AG10803 (cell line): ENCODE results near the gene MFSD2B.

Experiments used
- DNase-seq: peaks from one replicate; pipeline ENCODE4 v3.0.0; 2010; ENCODE audit warnings: low read depth
- H3K4me3 ChIP-seq: 2 replicates; pipeline ENCODE4 v1.5.1; 2011; ENCODE audit warnings: mild to moderate bottlenecking, low read length, control low read depth
- TF ChIP-seq, protein P1 (sequence below): conservative IDR thresholded peaks from 2 replicates; pipeline ENCODE4 v1.5.1; 2011; ENCODE audit warnings: mild to moderate bottlenecking, low read length, control low read depth, inconsistent platforms

Gene MFSD2B

GRCh38 chr2:24052951-24053350 lies 43.1 kb downstream of the MFSD2B start:
- H3K4me3 ChIP-seq, result no peak overlapping the region
- TF ChIP-seq, protein P1, sequence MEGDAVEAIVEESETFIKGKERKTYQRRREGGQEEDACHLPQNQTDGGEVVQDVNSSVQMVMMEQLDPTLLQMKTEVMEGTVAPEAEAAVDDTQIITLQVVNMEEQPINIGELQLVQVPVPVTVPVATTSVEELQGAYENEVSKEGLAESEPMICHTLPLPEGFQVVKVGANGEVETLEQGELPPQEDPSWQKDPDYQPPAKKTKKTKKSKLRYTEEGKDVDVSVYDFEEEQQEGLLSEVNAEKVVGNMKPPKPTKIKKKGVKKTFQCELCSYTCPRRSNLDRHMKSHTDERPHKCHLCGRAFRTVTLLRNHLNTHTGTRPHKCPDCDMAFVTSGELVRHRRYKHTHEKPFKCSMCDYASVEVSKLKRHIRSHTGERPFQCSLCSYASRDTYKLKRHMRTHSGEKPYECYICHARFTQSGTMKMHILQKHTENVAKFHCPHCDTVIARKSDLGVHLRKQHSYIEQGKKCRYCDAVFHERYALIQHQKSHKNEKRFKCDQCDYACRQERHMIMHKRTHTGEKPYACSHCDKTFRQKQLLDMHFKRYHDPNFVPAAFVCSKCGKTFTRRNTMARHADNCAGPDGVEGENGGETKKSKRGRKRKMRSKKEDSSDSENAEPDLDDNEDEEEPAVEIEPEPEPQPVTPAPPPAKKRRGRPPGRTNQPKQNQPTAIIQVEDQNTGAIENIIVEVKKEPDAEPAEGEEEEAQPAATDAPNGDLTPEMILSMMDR, result no peak
- no peak for DNase-seq

DNA sequence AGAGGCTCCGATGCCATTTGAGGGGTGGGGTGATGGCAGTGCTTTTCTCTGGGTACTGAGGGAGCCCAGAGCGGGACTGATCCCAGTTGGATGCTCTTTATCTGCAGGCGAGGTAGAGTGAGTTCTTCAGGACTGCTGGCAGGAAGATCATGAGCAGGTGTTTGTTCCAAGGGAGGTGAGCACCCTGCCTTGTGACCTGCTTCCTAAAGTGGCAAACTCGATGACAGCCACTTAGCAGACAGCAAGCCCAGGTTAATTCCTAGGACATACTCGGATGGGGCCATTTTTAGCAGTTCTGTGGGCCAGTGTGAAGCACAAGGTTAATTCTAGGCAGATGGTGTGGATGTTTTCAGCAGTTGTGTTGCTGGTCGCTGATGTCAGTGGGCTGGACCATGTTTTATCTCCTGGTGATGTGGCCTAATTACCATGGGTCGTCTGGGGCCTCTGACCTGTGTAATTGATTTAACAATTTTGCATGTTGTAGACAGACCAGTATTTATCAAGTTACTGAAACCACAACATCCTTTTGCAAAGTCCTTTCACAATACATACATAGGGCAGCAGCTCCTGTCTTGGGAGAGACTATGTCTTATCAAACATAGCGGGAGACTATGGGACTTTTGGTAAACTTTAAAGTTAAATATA lies 44.6 kb downstream of the MFSD2B start:
- DNase-seq, result no peak
- TF ChIP-seq, protein P1, result no peak

DNA sequence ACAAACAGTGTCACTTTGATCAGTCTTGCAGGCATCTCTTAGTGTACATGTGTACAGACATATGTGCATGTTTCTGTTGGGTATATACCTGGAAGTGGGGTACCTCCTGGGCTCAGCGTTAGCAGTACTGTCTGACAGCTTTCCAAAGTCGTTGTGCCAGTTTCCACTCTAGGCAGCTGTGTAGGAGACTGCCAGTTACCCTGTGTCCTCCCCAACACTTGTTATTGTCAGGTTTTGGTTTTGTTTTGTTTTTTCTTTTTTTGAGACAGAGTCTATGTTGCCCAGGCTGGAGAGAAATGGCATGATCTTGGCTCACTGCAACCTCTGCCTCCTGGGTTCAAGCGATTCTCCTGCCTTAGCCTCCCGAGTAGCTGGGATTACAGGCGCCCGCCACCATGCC lies 45.9 kb downstream of the MFSD2B start:
- H3K4me3 ChIP-seq, result no peak overlapping the region
- DNase-seq, result no peak
- TF ChIP-seq, protein P1, result no peak

More for the DNA sequence above, 44.6 kb downstream of the MFSD2B start:
- H3K4me3 ChIP-seq, result no peak overlapping the region

- no peak for DNase-seq
- TF ChIP-seq, protein P1, result no peak
- no peak overlapping the region for H3K4me3 ChIP-seq
Observed at GRCh38 chr2:24058564-24059271, 48.8 kb downstream of the MFSD2B start.

- no peak overlapping the region for H3K4me3 ChIP-seq
- TF ChIP-seq, protein P1, result no peak
- DNase-seq, result no peak
Observed at GRCh38 chr2:24065341-24065740, 55.5 kb downstream of the MFSD2B start.

DNA sequence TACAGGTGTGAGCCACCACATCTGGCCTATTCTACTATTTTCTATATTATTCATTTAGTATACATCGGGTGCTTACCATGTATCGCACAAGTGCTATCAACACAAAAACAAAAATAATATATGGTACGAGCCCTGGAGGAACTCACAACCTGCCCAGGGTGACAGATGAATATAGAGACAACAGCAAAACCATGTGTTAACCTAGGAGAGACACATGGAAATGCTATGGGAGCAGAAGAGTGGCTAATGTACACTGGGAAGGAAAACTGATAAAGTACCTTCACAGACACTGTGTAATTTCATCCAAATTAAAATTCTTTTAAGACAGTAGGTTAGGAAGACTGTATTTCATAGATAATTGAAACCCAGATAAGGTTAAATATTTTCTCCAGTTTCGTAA lies 62.4 kb downstream of the MFSD2B start:
- TF ChIP-seq, protein P1, result no peak
- no peak for DNase-seq
- H3K4me3 ChIP-seq, result no peak overlapping the region

GRCh38 chr2:24073816-24074215 lies 63.9 kb downstream of the MFSD2B start:
- TF ChIP-seq, protein P1, result no peak

More at GRCh38 chr2:24073816-24074215, 63.9 kb downstream of the MFSD2B start:
- no peak overlapping the region for H3K4me3 ChIP-seq
- no peak for DNase-seq
